Measurements from ENCODE around the gene MAP2K5. TPM values are rescaled to one million over a fixed set of nuclear protein-coding genes. Genes with fewer than 3 reads are reported as not detected.

MAP2K5 gene
- total RNA-seq, 1 experiment from 2014 or later: 13.6 TPM

- no peak overlapping the region for H3K27ac Mint-ChIP-seq
Observed at GRCh38 chr15:67594770-67595169, 52.3 kb downstream of the MAP2K5 start.

More at GRCh38 chr15:67594770-67595169, 52.3 kb downstream of the MAP2K5 start:
- H3K9me3 Mint-ChIP-seq: no peaks in the 10 kb centered on the region
- no peak overlapping the region for H3K4me3 Mint-ChIP-seq
- TF ChIP-seq NFATC4 (CRISPR knock-in tag; IDR thresholded peaks at IDR 0.05) (no peak), CTCF (IDR thresholded peaks at IDR 0.05) (no peak), ZNF219 (CRISPR knock-in tag; IDR thresholded peaks at IDR 0.05; ENCODE audit: borderline replicate concordance) (no peak), ATF3 (CRISPR knock-in tag; conservative IDR thresholded peaks at IDR 0.05) (no peak), ATF6 (CRISPR knock-in tag; IDR thresholded peaks at IDR 0.05) (no peak), JUN (CRISPR knock-in tag; IDR thresholded peaks at IDR 0.05) (no peak), EMX1 (CRISPR knock-in tag; IDR thresholded peaks at IDR 0.05) (no peak), JAZF1 (CRISPR knock-in tag; IDR thresholded peaks at IDR 0.05) (no peak), TCF7 (CRISPR knock-in tag; IDR thresholded peaks at IDR 0.05; ENCODE audit: low read depth) (no peak), SMAD4 (CRISPR knock-in tag; IDR thresholded peaks at IDR 0.05) (no peak), ZNF425 (CRISPR knock-in tag; conservative IDR thresholded peaks at IDR 0.05) (no peak), FOXK1 (CRISPR knock-in tag; IDR thresholded peaks at IDR 0.05) (no peak), ZNF263 (CRISPR knock-in tag; IDR thresholded peaks at IDR 0.05; ENCODE audit: low read depth) (no peak), IRF1 (CRISPR knock-in tag; IDR thresholded peaks at IDR 0.05) (no peak), MYBL2 (CRISPR knock-in tag; IDR thresholded peaks at IDR 0.05) (no peak), ZNF121 (CRISPR knock-in tag; IDR thresholded peaks at IDR 0.05) (no peak), E2F5 (CRISPR knock-in tag; IDR thresholded peaks at IDR 0.05) (no peak)
- ATAC-seq (no peak), DNase-seq (ENCODE audit: low spot score) (no peak)
- H3K4me1 Mint-ChIP-seq: no peaks in the 10 kb centered on the region
- no peaks in the 10 kb centered on the region for H3K27me3 Mint-ChIP-seq (ENCODE audit: low read depth)
- CTCF ChIA-PET: no interaction called here
- H3K36me3 Mint-ChIP-seq: peaks cover 2% of the 10 kb centered on the region; the same call in 1 of the 2 replicates
- POLR2A ChIA-PET: no interaction called here

All from WTC11 (cell line).